AG08396 (cell line): ENCODE measurements around the gene NHERF2.

Source experiments
- DNase-seq: peaks from one replicate; pipeline ENCODE4 v3.0.0; 2012; ENCODE audit warnings: low spot score, mixed read lengths

NHERF2 gene

DNA sequence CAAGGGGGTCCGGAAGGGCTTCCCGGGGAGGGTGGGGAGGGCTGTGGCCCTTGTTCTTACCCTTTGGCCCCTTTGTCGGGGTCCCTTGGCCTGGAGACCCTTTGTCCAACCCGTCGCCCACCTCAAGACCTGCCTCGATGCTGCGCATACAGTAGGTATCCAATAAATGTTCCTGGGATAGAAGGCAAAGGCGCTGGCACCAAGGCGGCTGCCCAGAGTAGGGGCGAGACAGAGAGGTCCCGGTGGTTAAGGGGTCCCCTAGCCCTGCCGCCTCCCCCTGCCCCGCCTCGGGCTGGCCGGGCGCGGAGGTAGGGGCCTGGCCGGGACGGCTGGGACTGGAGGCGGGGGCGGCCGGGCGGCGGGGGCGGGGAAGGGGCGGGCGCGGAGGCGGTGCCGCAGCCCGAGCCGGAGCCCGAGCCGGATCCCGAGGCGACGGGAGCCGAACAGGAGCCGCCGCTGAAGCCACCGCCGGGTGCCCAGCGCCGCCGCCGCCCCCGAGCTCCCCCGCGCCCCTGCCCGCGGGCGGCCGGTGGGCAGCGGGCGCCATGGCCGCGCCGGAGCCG, at the start of gene NHERF2:
NHERF2 (plus strand) TSS at position 442 of the 563 bp plus-strand sequence; CDS start at position 546, 104 bp downstream.
- peak; percentile 82 for DNase-seq

DNA sequence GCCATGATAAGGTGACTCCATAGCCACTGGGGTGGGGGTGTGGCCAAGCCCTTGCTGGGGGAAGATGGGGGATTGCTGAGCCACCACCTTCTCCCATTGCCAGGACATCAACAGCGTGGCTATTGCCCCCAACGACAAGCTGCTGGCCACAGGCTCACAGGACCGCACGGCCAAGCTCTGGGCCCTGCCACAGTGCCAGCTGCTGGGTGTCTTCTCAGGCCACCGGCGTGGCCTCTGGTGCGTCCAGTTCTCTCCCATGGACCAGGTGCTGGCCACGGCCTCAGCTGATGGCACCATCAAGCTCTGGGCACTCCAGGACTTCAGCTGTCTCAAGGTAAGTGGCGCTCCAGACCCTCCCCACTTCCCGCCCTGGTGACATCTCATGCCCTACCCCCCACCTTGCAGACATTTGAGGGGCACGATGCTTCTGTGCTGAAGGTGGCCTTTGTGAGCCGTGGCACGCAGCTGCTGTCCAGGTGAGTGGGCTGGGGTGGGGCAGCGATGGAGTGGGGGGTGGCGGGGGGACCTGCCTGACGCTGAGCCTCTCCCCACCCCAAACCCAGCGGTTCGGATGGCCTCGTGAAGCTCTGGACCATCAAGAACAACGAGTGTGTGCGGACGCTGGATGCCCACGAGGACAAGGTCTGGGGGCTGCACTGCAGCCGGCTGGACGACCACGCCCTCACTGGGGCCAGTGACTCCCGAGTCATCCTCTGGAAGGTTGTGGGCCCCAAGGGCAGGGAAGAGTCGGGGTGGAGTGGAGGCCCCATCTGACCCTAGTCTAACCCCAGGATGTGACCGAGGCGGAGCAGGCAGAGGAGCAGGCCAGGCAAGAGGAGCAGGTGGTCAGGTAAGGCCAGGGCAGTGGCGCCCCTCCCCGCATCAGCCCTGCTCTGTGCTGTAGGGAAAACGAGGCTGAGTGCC, 49.5 kb upstream of the NHERF2 start:
- DNase-seq = no peak

DNA sequence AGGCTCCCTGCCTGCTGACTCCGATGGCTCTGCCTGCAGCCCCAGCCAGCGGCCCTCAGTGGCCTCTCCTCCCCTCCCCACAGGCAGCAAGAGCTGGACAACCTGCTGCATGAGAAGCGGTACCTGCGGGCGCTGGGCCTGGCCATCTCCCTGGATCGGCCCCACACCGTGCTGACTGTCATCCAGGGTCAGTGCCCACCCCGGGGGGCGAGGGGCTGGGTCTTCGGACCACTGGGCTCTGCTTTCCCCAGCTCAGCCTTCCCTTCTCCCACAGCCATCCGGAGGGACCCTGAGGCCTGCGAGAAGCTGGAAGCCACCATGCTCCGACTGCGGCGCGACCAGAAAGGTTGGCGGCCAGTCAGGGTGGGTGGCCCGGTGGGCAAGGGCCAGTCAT, 48.8 kb upstream of the NHERF2 start:
- no peak for DNase-seq

DNA sequence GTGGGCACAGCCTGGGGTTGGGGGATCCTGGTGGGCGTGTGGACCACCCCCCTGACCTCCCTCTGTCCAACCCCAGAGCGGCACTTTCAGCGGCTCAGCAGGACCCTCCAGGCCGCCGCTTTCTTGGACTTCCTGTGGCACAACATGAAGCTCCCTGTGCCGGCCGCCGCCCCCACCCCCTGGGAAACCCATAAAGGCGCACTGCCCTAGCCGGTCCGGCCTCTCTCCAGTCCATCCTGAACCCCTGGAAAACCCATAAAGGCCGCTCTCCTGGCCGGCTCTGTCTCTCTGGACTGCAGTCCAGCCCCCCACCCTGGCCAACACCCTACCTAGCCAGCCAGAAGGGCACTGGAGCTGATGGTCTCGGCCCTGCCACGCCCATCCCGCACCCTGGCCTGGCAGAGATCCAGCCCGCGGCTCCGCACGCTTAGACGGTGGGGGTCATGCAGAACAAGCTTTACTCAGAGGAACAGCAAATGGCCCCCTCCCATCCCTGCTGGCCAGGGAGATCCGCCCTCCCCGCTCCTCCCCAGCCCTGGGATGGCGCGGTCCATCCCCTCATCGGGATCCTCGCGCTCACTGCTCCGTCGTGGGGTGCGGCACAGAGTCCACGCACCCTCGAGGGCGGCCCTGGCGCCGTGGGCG, 48.1 kb upstream of the NHERF2 start:
- DNase-seq = no peak

DNA sequence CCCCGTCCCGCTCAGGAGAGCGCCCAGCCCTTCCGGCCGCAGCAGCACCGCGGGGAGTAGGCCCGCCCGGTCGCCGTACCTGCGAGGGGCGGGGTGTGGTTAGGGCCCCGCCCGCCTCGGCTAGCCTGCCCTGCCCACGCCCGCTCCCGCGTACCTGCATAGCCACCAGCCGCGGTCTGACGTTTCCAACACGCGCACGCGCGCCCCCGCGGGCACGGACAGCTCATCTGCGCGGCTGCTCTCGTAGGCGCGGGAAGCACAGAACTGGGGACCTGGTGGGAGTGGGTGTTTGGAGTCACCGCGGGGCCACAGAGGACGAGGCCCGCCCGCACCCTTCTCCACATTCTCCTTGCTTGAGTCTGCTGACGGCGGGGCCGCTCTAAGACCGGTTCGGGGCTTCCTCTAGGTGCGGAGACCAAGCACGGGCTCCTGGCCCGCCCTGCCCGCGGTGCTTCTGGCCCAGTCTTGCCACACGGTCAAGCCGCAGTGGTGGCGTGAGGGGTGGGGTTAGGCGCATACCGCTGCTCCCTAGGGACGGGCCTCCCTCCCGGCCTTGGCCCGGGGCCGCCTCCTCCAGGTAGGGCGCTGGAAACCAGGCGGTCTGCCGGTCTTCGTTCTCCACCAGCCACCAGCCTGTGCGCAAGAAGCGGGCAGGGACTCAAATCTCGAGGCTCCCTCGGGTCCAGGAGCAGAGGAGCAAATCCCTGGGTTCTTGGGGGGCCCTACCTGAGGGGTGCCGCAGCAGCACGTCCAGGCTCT, 47.3 kb upstream of the NHERF2 start:
- DNase-seq = no peak

DNA sequence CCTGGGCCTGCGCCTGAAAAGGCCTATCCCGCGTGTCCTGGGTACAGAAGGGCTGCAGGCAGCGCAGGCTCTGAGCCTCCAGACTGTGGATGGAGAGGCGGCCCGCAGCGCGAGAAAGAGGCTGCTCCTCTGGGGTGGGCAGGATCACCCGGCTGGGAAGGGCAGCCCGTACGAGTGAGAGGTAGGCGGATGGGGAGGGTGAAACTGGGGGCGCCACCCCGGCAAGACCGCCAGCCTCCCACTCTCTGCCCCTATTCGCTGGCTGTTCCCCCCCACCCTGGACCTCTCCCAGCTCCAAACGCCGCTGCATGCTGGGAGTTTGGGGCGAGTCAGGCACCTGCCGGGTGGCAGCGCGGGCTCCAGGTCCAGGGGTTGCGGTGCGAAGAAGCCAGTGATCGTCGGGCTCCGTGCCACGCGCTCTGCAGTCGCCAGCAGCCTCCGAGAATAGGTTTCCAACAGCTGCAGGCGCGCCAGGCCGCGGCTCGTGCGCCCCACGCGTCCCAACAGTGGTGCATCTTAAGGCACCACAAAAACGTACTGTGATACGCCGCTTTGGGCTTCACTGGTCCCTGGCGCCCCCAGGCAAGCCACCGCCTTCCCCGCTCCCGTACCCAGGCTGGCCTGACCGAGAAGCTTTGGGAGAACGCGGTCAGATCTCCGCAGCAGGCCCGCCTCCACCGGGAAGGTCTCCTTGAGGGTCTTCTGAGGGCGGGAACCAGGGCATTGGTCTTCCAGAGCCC, 46.5 kb upstream of the NHERF2 start:
- no peak for DNase-seq

DNA sequence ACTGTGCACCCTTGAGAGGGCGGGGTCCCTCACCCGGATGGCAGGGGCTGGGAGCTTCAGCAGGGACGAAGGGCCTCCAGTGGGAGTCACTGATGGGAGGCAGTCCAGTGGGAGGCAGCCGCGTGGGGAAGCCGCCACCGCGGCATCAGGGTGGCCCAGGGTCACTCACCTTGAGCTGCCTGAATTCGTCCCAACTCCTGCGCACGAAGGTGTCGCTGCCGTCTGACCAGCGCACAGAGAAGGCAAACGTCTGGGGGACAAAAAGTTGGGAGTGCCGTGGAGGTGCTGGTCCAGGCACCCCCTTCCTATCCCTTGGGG, 46.0 kb upstream of the NHERF2 start:
- no peak for DNase-seq

DNA sequence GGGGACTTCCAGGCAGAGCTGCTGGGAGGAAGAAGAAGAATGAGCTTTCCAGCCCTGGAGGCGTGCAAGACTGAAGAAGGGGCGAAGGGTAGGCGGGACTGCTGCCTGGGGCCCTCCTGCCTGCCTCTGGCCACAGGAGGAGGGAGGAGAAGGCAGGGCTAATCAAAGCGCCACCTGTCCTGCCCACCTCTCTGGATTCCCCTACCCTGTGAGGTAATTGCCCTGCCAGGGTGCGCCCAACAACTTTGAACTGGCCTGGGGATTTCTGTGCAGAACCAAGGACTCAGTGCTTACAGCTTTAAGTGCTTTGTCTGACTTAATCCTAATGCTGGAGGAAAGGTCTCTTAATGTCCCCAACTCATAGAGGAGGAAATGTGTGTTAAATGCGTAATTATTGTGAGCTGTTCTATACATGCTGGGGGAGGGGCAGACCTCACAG, 45.3 kb upstream of the NHERF2 start, which contains the start of gene NOXO1:
NOXO1 (minus strand) TSS at position 72 of the 439 bp plus-strand sequence. CDS start 290 bp downstream, outside the sequence.
- no peak for DNase-seq

DNA sequence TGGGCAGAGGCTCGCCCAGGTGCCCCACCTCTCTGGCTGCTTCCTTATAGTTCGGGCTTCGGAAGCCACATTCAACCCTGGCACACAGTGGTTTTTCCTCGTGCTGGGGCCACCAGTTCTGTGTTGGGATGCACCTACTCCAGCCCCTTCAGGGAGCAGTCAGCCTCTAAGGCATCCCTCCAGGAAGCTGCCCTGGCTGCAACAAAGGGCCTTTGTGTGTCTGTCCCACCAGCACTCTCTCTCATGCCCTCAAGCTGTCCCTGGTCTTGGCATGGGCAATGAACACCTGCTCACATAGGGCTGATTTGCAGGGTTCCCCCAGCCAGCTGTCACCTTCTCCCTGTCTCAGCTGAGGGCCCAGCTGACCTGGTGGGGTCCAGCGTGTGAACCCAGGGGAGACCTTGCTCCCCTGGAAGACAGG, 44.7 kb upstream of the NHERF2 start:
- DNase-seq = no peak

DNA sequence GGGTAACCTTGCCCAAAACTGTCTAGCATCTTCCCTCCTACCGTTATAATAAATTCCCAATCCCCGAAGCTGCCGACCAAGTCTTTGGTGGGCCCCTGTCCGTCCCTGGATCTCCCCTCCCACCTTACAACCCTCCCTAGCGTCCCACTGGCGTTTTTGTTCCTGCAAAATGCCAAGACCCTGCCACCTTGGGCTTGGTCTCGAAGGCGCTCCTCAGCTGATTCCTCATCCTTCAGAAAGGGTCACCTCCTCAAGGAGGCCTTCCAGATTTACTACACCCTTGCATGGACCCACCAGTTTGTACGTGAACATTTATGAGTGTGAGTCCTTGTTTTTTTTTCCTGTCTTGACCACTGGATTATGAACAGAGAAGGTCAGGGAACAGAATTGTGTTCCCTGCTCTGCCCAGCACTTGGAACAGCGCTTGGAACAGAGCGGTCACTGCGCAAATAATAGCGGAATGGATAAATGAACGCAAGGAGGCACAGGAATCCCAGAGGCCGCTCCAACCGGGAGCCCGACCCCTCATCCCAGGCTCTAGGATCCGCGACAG, 43.6 kb upstream of the NHERF2 start:
- DNase-seq = no peak

DNA sequence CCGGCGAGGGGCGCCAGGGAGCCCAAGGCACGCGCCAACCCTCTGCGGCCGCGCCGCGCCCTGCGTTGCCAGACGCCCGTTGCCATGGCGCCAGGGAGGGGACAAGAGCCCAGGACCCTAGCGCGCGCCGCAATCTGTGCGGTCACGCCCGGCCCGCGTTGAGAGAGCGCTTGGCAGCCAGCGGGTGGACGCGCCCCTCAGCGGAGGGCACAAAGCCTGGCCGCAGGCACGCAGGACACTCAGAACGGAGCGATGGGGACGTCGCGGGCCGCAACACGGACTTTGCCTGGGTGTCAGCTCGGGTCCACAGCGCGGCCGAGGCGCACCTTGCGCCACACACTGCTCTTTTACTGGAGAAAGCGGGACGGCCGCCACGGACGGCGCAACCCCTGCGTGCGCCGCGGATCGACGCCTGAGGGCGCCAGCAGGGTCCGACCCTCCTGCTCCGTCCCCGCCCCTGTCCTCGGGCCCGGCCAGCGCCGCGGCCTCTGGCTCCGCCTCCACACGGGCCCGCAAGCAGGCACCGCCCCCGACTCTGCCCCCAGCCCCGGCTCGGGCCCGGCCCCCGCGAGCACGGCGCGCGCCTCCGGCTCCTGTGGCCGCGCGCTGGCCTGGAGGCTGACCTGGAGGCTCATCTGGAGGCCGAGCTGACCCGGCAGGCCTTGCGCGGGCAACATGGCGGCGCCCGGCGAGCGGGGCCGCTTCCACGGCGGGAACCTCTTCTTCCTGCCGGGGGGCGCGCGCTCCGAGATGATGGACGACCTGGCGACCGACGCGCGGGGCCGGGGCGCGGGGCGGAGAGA, 43.0 kb upstream of the NHERF2 start, which contains the start of gene GFER:
GFER (plus strand) TSS at position 650 of the 803 bp plus-strand sequence; CDS start at position 676, 26 bp downstream.
- peak; percentile 99 for DNase-seq

DNA sequence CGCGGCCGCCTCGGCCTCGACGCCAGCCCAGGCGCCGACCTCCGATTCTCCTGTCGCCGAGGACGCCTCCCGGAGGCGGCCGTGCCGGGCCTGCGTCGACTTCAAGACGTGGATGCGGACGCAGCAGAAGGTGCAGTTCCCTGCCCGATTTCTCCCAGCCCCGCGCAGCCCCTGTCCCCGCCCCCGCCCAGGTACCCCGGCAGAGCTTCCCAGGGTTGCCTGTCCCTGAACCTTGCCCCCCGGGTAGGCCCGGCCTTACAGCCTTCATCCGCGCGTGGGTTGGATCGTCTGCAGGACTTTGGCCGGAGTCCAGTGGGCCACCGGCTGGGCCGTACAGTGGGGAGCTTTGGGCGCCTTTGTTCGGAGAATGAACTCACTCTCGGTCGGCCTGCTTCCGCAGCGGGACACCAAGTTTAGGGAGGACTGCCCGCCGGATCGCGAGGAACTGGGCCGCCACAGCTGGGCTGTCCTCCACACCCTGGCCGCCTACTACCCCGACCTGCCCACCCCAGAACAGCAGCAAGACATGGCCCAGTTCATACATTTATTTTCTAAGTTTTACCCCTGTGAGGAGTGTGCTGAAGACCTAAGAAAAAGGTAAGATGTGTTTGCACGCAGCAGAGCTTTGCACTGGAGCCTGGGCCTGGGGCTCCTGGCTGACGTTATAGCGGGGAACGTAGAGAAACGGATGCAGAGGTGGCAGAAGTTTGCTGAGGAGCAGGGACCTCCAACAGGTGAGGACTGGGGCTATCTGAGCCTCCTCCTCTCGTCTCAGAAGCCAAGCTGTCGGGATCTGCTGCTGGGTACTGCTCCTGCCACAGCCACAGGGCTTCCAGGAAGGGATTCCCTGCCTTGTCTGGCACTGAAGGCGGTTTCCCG, 42.1 kb upstream of the NHERF2 start:
- DNase-seq = peak; percentile 51

DNA sequence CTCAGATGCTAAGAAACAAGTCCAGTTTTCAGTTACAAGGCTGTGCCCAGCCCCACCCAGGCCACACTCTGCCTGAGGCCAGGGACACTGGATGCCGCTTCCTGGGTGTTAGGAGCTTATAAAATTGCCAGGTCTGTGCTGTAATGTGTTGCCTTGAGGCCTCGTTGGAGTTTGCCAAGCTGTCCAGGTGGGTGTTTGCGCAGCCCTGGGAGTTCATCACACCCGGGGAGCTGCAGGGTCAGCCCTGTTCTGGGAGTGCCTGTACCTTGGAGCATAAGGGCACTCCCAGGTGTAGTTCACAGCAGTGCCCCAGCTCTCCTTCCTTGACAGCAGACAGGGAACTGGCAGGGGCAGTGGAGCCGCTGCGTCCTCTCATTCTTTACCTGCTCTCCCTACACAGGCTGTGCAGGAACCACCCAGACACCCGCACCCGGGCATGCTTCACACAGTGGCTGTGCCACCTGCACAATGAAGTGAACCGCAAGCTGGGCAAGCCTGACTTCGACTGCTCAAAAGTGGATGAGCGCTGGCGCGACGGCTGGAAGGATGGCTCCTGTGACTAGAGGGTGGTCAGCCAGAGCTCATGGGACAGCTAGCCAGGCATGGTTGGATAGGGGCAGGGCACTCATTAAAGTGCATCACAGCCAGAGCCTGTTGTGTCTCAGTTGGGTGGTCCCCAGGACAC, 41.1 kb upstream of the NHERF2 start:
- DNase-seq = no peak

DNA sequence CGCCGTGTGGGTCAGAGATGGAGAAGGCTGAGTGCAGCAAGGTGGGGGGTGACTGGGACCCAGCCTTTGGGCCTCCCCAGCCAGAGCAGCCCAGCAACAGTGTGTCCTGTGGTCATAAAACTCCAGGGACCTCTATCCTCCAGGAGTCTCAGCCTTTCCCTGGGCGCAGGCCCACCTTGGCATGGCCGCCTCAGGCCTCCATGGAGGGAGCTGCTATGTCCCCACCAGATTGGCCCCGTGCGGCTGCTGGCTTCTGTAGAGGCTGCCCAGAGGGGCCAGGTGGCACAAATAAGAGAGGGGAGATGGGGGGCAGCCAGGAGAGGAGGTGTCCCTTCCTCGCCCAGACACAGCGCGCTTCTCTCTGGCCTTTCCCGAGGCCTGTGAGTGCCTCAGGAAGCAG, 39.5 kb upstream of the NHERF2 start:
- no peak for DNase-seq

DNA sequence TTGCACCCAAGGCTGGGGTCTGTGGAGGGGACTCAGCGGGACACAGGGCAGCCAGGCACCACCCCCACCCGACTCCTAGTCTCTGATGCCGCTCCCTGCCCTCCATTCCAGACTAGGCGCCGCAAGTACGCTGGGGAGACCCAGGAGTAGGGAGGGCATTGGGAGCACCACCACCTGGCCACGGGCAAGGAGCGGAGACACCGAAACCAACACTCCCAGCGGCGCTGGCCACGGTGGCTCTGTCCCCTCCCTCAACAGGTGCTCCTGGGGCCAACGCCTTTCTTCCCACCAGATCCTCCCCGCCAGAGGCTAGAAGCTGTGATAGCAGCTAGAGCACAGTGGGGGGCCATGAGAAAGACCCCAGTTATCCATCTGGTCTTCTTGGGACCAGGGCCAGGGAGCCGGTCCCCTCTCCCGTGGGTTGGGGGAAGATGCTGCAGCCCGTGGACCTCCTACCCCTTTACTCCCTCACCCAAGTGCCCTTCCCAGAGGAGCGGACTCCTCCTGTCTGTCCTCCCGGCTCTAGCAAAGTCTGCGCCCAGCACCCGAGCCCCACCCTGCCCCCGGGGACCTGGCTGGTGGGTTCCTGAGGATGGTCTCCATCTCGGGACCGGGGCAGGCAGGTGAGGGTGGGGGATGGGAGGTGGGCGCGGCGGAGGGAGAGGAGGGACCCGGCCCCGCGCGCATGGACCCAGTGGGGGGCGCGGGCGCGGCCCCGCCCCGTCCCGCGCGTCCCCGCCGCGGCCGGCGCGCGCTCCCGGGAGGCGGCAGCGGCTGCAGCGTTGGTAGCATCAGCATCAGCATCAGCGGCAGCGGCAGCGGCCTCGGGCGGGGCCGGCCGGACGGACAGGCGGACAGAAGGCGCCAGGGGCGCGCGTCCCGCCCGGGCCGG, 37.2 kb upstream of the NHERF2 start, which contains the start of gene SYNGR3:
SYNGR3 (plus strand) TSS at position 762 of the 892 bp plus-strand sequence. CDS start 133 bp downstream, outside the sequence.
- peak; percentile 68 for DNase-seq

DNA sequence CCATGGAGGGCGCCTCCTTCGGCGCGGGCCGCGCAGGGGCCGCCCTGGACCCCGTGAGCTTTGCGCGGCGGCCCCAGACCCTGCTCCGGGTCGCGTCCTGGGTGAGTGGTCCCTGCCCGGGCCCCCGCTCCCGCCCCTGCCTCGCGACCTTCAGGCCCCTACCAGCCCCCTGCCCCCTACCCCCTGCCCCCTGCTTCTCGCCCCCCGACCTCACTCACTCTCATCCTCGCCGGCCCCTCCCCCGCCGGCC, 36.7 kb upstream of the NHERF2 start:
- DNase-seq = no peak

DNA sequence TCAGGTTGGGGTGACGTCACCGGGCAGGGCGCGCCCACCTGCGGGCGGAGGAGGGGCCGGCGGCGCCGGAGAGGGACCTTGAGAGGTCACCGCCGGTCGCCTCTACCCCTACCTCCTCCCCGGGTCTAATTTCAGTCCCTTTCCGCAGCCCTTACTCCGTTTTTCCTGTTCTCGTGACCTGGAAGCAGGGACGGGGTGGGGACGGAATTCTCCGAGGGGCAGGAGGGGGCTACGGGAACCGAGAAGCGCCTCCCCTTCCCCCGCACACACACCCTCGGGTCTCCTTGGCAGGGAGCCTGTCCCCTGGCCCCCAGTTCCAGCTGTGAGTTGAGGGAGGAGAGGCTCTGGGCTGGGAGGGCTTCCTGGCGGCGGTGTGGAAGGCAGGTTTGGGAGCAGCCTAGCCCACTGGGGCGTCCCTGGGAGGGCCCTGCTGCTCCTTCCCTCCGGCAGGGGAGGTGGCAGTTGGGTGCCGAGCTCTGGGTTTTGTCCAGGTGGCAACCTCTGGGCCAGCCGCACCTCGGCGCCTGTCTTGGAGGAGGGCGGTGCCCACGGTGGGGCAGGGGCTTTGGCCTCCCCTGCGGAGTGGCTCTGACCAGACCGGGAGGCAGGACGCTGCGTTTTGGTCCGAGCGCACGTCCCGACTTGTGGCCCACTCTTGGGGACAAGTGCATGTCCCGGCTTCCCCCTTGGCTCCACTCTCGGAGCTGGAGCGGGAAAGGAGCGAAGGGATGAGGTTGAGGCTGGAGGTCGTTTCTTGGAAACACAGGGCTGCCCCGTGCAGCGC, 36.2 kb upstream of the NHERF2 start:
- no peak for DNase-seq
